ENCODE results near the gene FRY.

FRY gene

GRCh38 chr13:32114284-32114950 lies 82.8 kb downstream of the FRY start:
- TF ChIP-seq SNAI2 (CRISPR knock-in tag; IDR thresholded peaks at IDR 0.05) (no peak), GLIS3 (CRISPR knock-in tag; IDR thresholded peaks at IDR 0.05) (no peak), OSR1 (CRISPR knock-in tag; IDR thresholded peaks at IDR 0.05) (no peak), RARB (CRISPR knock-in tag; IDR thresholded peaks at IDR 0.05) (no peak), TSHZ2 (CRISPR knock-in tag; IDR thresholded peaks at IDR 0.05) (no peak), POU6F1 (CRISPR knock-in tag; IDR thresholded peaks at IDR 0.05; ENCODE audit: borderline replicate concordance, low read depth) (no peak), CSDC2 (CRISPR knock-in tag; IDR thresholded peaks at IDR 0.05) (no peak), ZNF8 (CRISPR knock-in tag; IDR thresholded peaks at IDR 0.05) (no peak), ZNF70 (CRISPR knock-in tag; IDR thresholded peaks at IDR 0.05) (no peak), ZFP30 (CRISPR knock-in tag; IDR thresholded peaks at IDR 0.05) (no peak), BACH2 (CRISPR knock-in tag; IDR thresholded peaks at IDR 0.05; ENCODE audit: borderline replicate concordance) (no peak), ARNTL (CRISPR knock-in tag; IDR thresholded peaks at IDR 0.05; ENCODE audit: borderline replicate concordance, low read depth) (no peak), ZFP3 (CRISPR knock-in tag; IDR thresholded peaks at IDR 0.05) (no peak), CREB5 (CRISPR knock-in tag; IDR thresholded peaks at IDR 0.05; ENCODE audit: low read depth) (no peak), ESRRG (CRISPR knock-in tag; IDR thresholded peaks at IDR 0.05) (no peak), PATZ1 (CRISPR knock-in tag; IDR thresholded peaks at IDR 0.05; ENCODE audit: borderline replicate concordance) (no peak), ZNF565 (CRISPR knock-in tag; conservative IDR thresholded peaks at IDR 0.05; ENCODE audit: low read depth) (no peak), CSRNP3 (CRISPR knock-in tag; IDR thresholded peaks at IDR 0.05) (no peak), PPARA (CRISPR knock-in tag; IDR thresholded peaks at IDR 0.05; ENCODE audit: borderline replicate concordance) (no peak)

GRCh38 chr13:32115066-32115465 lies 83.5 kb downstream of the FRY start:
- no peak for TF ChIP-seq ZFP30 (CRISPR knock-in tag; IDR thresholded peaks at IDR 0.05)
- TF ChIP-seq CREB5 (CRISPR knock-in tag; IDR thresholded peaks at IDR 0.05; ENCODE audit: low read depth) = no peak
- no peak for TF ChIP-seq ZNF8 (CRISPR knock-in tag; IDR thresholded peaks at IDR 0.05)
- TF ChIP-seq ZFP3 (CRISPR knock-in tag; IDR thresholded peaks at IDR 0.05) = no peak
- no peak for TF ChIP-seq ARNTL (CRISPR knock-in tag; IDR thresholded peaks at IDR 0.05; ENCODE audit: borderline replicate concordance, low read depth)
- TF ChIP-seq ISL1 (CRISPR knock-in tag; IDR thresholded peaks at IDR 0.05) = no peak
- no peak for TF ChIP-seq SNAI2 (CRISPR knock-in tag; IDR thresholded peaks at IDR 0.05)
- TF ChIP-seq TOX (CRISPR knock-in tag; IDR thresholded peaks at IDR 0.05; ENCODE audit: borderline replicate concordance) = no peak
- TF ChIP-seq BACH2 (CRISPR knock-in tag; IDR thresholded peaks at IDR 0.05; ENCODE audit: borderline replicate concordance) = no peak
- no peak for TF ChIP-seq CSDC2 (CRISPR knock-in tag; IDR thresholded peaks at IDR 0.05)
- no peak for ATAC-seq

More at GRCh38 chr13:32114284-32114950, 82.8 kb downstream of the FRY start:
- no peak for ATAC-seq

Measured in SK-N-SH treated with all-trans-retinoic acid at 6 μM for 48 hours (cell line).